Prostate gland (tissue), 2 donors: ENCODE measurements around the gene ARL14EP. TPM values are rescaled to one million over a fixed set of nuclear protein-coding genes. Genes with fewer than 3 reads are reported as not detected.
A peak's percentile ranks its signal among the peaks of the same experiment; 100 is the strongest.

Experiments used
- DNase-seq: peaks from one replicate; pipeline ENCODE4 v3.0.0-alpha.2; 2019; ENCODE audit warnings: low spot score
- H3K27ac ChIP-seq, 2 donors: fragments of 200-600 bp; sonication (generic); 2 replicates each; pipeline ENCODE4 v1.5.1; 2017 to 2019
- H3K27me3 ChIP-seq: fragments of 200-600 bp; sonication (generic); replicated peaks from 2 replicates; pipeline ENCODE4 v1.5.1; 2019; ENCODE audit not compliant: insufficient read depth
- H3K36me3 ChIP-seq, 2 donors: fragments of 200-600 bp; sonication (generic); 1 replicate in 1 of 2; 2 replicates in 1 of 2; pipeline versions ENCODE4 v1.5.1 to v1.8.1; 2017 to 2019
- H3K4me1 ChIP-seq: fragments of 200-600 bp; sonication (generic); replicated peaks from 2 replicates; pipeline ENCODE4 v1.5.1; 2019
- H3K4me3 ChIP-seq, 2 donors: fragments of 200-600 bp; sonication (generic); 2 replicates each; pipeline ENCODE4 v1.5.1; 2017 to 2019
- H3K9me3 ChIP-seq: fragments of 200-600 bp; sonication (generic); 2 replicates; pipeline ENCODE4 v1.5.1; 2017
- POLR2A ChIP-seq: fragments of 450-650 bp; IDR thresholded peaks from one replicate; pipeline ENCODE4 v1.6.1; 2016; ENCODE audit warnings: antibody characterized with exemption, mild to moderate bottlenecking
- POLR2AphosphoS5 ChIP-seq: sonication (generic); formaldehyde crosslinking; IDR thresholded peaks from one replicate; pipeline ENCODE4 v1.6.1; 2017; ENCODE audit warnings: antibody characterized with exemption
- WGBS: methylation state at CpG from one replicate; pipeline ENCODE4 v1.1.5; 2018; 5-methylcytosine and 5-hydroxymethylcytosine counted together
- intact Hi-C: fragments of 100-400 bp; cut with DNase I; formaldehyde crosslinking; loops from one replicate; pipeline ENCODE4 v1.14.2; 2022
- total RNA-seq, 2 donors: library from RNA; depleted of rRNA; stranded (reverse); fragments of >200 nt; gene quantifications; one replicate each; pipeline ENCODE4 v1.1.0, GENCODE V29; 2016
- TF ChIP-seq, protein P1 (sequence below), 4 experiments: fragments of 200-600 bp in 2 of 4; fragments of 450-650 bp in 2 of 4; sonication (generic) in 2 of 4; IDR thresholded peaks; 1 replicate in 3 of 4; 2 replicates in 1 of 4; pipeline ENCODE4 v1.5.1; 2016 to 2019; ENCODE audit warnings: antibody characterized with exemption in 4 of 4, mild to moderate bottlenecking in 2 of 4, moderate library complexity in 2 of 4

ARL14EP gene
- total RNA-seq: 10 to 100 TPM; 26.0 to 27.9 TPM

DNA sequence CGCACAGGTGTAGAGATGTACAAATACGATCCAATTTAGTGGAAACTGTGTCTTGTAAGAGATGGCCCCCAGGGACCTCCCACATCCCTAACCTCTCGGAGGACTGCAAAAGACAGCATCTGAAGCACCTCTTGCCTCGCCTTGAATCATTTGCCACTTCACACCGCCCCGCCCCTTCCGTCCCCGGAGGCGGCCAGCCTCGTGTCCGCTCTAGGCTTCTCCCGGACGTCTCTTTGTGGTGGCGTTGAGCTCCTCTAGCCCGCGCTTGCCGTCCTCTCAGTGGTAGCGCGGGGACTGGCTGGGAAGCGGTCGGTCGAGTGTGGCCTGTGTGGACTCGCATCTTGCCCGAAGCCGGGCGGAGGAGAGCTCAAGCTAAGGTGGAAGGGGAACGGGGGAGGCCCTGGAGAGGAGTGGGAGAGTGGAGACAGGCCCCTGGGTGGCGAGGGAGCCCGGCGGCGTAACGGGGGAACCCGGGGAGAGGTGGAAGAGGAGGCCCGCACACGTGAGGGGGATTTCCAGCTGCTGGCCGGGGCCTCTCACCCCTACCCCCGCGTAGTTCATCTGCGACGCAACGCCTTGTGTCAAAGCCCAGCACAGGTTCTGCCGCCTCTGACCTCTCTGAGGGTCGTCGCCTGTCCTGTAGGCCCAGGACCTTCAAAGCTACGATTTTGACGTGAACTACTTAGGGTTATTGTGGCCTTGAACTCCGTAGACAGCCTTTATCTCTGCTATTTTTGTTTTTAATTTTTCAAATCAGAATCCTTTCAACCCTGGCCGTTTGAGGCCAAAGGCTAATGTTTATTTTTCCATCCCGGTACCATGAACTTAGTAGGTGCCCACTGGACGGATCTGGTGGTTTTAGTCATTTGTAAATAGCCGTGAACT is at the start of gene ARL14EP:
ARL14EP (plus strand) TSS at position 279 of the 885 bp plus-strand sequence. CDS start 7,845 bp downstream, outside the sequence.
- no peaks in the 10 kb centered on the region for H3K4me1 ChIP-seq
- intact Hi-C loops: loop anchor here (10.0 kb wide), 1 partner anchor 188 kb away; no protein-coding TSS in a partner anchor
- H3K9me3 ChIP-seq: no peaks in the 10 kb centered on the region
- peak; percentile 92 for DNase-seq
- H3K4me3 ChIP-seq: peak within 1 kb of the TSS; percentile 72 to 75
- WGBS: under 1% methylated on average over 51 of the region's 51 CpGs
- peak within 1 kb of the TSS; percentile 79 to 82 for H3K27ac ChIP-seq
- H3K27me3 ChIP-seq: no peaks in the 10 kb centered on the region
- TF ChIP-seq POLR2AphosphoS5 (peak; percentile 96), POLR2A (peak; percentile 75)
- TF ChIP-seq, protein P1, sequence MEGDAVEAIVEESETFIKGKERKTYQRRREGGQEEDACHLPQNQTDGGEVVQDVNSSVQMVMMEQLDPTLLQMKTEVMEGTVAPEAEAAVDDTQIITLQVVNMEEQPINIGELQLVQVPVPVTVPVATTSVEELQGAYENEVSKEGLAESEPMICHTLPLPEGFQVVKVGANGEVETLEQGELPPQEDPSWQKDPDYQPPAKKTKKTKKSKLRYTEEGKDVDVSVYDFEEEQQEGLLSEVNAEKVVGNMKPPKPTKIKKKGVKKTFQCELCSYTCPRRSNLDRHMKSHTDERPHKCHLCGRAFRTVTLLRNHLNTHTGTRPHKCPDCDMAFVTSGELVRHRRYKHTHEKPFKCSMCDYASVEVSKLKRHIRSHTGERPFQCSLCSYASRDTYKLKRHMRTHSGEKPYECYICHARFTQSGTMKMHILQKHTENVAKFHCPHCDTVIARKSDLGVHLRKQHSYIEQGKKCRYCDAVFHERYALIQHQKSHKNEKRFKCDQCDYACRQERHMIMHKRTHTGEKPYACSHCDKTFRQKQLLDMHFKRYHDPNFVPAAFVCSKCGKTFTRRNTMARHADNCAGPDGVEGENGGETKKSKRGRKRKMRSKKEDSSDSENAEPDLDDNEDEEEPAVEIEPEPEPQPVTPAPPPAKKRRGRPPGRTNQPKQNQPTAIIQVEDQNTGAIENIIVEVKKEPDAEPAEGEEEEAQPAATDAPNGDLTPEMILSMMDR (IDR thresholded peaks at IDR 0.05): no peak
- H3K36me3 ChIP-seq: no peaks in the 10 kb centered on the region

DNA sequence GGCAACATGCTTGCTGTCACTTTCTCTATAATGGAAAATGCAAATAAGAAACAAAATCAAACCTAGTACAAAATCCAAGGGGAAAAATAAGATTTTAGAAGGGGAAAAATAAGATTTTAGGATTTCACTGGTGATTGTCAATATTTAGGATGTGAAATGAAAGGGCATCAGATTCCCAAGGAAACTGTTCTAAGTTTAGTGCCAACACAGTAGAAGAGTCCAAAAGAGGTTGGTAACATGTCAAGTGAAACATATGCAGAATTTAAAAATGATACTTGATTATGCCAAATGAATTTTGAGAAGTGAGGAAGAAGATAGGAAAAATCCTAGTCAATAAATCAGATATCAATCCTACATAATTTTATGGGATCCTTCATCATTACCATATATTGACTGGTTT is 45.7 kb upstream of the ARL14EP start:
- Histone ChIP-seq H3K27me3 (no peaks in the 10 kb centered on the region), H3K4me1 (no peaks in the 10 kb centered on the region), H3K36me3 (no peaks in the 10 kb centered on the region), H3K9me3 (no peaks in the 10 kb centered on the region), H3K27ac (no peak overlapping the region), H3K4me3 (no peak overlapping the region)
- no peak for DNase-seq
- TF ChIP-seq, protein P1 (IDR thresholded peaks at IDR 0.05): no peak
- TF ChIP-seq POLR2AphosphoS5: no peak
- TF ChIP-seq POLR2A: no peak
- intact Hi-C loops: no loop called here

DNA sequence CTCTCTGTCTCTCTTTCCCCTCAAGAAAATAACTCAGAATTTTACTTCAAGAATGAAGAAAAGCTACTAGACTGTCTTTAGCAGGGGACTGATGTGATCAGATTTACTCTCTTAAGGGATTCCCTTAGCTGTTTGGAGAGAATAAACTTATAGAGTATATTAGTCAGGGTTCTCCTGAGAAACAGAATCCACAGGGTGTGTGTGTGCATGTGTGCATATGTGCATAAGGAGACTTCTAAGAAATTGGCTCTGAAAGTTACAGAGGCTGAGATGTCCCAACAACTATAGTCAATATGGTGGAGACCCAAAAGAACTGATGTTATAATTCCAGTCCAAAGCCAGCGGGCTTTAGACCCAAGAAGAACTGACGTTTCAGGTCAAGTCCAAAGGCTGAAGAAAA is 43.1 kb upstream of the ARL14EP start:
- intact Hi-C loops: no loop called here
- no peak overlapping the region for H3K27ac ChIP-seq
- WGBS: 89% methylated on average over 2 of the region's 2 CpGs
- H3K4me1 ChIP-seq: no peaks in the 10 kb centered on the region
- H3K9me3 ChIP-seq: no peaks in the 10 kb centered on the region
- DNase-seq: no peak
- no peak overlapping the region for H3K4me3 ChIP-seq
- H3K36me3 ChIP-seq: no peaks in the 10 kb centered on the region
- TF ChIP-seq POLR2AphosphoS5 (no peak), POLR2A (no peak)
- TF ChIP-seq, protein P1 (IDR thresholded peaks at IDR 0.05): no peak
- H3K27me3 ChIP-seq: no peaks in the 10 kb centered on the region

DNA sequence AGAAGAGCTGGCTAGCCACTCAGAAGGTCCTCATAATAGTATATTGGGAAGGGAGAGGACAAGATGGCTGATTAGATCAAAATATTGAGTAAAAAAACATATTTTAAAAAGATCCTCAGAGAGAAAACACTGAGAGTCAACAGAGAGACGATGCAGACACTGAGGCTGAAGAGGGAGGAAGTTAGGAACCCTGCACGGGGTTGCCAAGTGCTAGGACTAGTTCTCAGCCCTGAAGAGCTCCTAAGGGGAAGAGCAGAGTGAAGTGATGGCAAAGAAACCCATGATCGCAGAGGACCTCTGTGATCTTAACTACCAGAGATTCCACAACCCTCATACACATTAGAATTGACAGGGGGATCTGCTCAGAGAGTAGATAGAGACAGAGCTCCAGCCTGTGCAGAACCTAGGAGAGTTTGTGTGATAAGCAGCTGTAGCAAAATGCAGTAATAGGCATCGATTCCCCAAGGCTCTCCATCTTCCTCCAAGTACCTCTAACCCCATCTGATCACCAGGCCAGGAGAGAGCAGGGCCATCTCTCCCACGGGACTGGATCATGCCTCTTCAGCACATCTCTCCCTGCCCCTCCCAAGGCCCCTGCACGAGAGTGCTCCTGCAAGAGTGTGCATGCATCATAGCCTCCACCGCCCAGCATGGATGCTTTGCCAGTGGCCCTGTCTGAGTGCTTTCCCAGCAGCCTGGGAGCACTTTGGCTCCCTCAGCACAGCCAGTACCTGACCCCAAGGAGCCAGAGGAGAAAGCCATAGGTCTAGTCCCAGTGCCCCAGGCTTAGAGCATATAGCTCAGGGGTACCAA is 41.2 kb upstream of the ARL14EP start:
- no peaks in the 10 kb centered on the region for H3K4me1 ChIP-seq
- no peaks in the 10 kb centered on the region for H3K27me3 ChIP-seq
- no peak for DNase-seq
- TF ChIP-seq POLR2A (no peak), POLR2AphosphoS5 (no peak)
- TF ChIP-seq, protein P1 (IDR thresholded peaks at IDR 0.05): no peak
- H3K27ac ChIP-seq: no peak overlapping the region
- 76% methylated on average over 7 of the region's 7 CpGs for WGBS
- intact Hi-C loops: no loop called here
- no peaks in the 10 kb centered on the region for H3K9me3 ChIP-seq
- H3K4me3 ChIP-seq: no peak overlapping the region
- no peaks in the 10 kb centered on the region for H3K36me3 ChIP-seq
